HepG2 (cell line): ENCODE data around the gene ARID1A. TPM values are rescaled to one million over a fixed set of nuclear protein-coding genes. Genes with fewer than 3 reads are reported as not detected.

ENCODE experiments used
- AFF4 ChIP-seq: sonication (generic); formaldehyde crosslinking; IDR thresholded peaks from 2 replicates; pipeline ENCODE4 v1.4.0; 2020; ENCODE audit warnings: missing genetic modification reagents
- ATF2 ChIP-seq: sonication (generic); formaldehyde crosslinking; IDR thresholded peaks from 2 replicates; pipeline ENCODE4 v1.4.0; 2020; ENCODE audit warnings: missing genetic modification reagents
- ATF3 ChIP-seq: sonication (generic); formaldehyde crosslinking; IDR thresholded peaks from 2 replicates; pipeline ENCODE4 v1.4.0; 2020; ENCODE audit warnings: missing genetic modification reagents
- CBX5 ChIP-seq: sonication (generic); formaldehyde crosslinking; IDR thresholded peaks from 2 replicates; pipeline ENCODE4 v1.4.0; 2020; ENCODE audit warnings: missing genetic modification reagents, borderline replicate concordance
- HMGA1 ChIP-seq: sonication (generic); formaldehyde crosslinking; conservative IDR thresholded peaks from 2 replicates; pipeline ENCODE4 v1.4.0; 2020; ENCODE audit warnings: missing genetic modification reagents
- HOXD1 ChIP-seq: sonication (generic); formaldehyde crosslinking; IDR thresholded peaks from 2 replicates; pipeline ENCODE4 v1.5.0; 2020; ENCODE audit warnings: missing genetic modification reagents
- KAT7 ChIP-seq: IDR thresholded peaks from 2 replicates; pipeline ENCODE4 v1.6.1; 2018; ENCODE audit warnings: borderline replicate concordance, missing compliant biosample characterization
- MYNN ChIP-seq: sonication (generic); formaldehyde crosslinking; IDR thresholded peaks from 2 replicates; pipeline ENCODE4 v1.4.0; 2020; ENCODE audit warnings: mild to moderate bottlenecking, low read depth, missing genetic modification reagents
- REL ChIP-seq: sonication (generic); formaldehyde crosslinking; conservative IDR thresholded peaks from 2 replicates; pipeline ENCODE4 v1.8.0; 2022; ENCODE audit warnings: mild to moderate bottlenecking, missing genetic modification reagents, moderate library complexity
- RELA ChIP-seq: sonication (generic); formaldehyde crosslinking; IDR thresholded peaks from 2 replicates; pipeline ENCODE4 v1.4.0; 2020; ENCODE audit warnings: missing genetic modification reagents
- SRSF1 ChIP-seq: fragments of 200-400 bp; formaldehyde crosslinking; optimal IDR thresholded peaks from 2 replicates; pipeline ENCODE3; 2017; ENCODE audit warnings: mild to moderate bottlenecking, low read depth, low read length, moderate library complexity
- TIGD3 ChIP-seq: sonication (generic); formaldehyde crosslinking; IDR thresholded peaks from 2 replicates; pipeline ENCODE4 v1.5.1; 2020; ENCODE audit warnings: mild to moderate bottlenecking, missing genetic modification reagents, borderline replicate concordance
- TRIM22 ChIP-seq: fragments of 450-650 bp; IDR thresholded peaks from 2 replicates; pipeline ENCODE4 v1.6.1; 2017
- ZNF317 ChIP-seq: sonication (generic); formaldehyde crosslinking; IDR thresholded peaks from 2 replicates; pipeline ENCODE4 v1.5.0; 2020; ENCODE audit warnings: mild to moderate bottlenecking, missing genetic modification reagents
- ZNF414 ChIP-seq: sonication (generic); formaldehyde crosslinking; IDR thresholded peaks from 2 replicates; pipeline ENCODE4 v1.5.0; 2020; ENCODE audit warnings: missing genetic modification reagents
- ZNF460 ChIP-seq: sonication (generic); formaldehyde crosslinking; IDR thresholded peaks from 2 replicates; pipeline ENCODE4 v1.5.1; 2020; ENCODE audit warnings: missing genetic modification reagents, mild to moderate bottlenecking, borderline replicate concordance
- ZNF746 ChIP-seq: sonication (generic); formaldehyde crosslinking; IDR thresholded peaks from 2 replicates; pipeline ENCODE4 v1.8.0; 2022; ENCODE audit warnings: mild to moderate bottlenecking, missing genetic modification reagents
- polyA plus RNA-seq, 8 experiments: library from polyadenylated mRNA; depleted of rRNA in 3 of 8; stranded (reverse) in 7 of 8; unstranded in 1 of 8; fragments of >200 nt; fragmentation: Illumina TruSeq in 4 of 8; extraction: Trizol in 4 of 8; gene quantifications; 2 replicates each; pipeline versions ENCODE4 v1.2.1 to v1.2.3, GENCODE V29; 2011 to 2016; ENCODE audit warnings: low read depth in 4 of 8, missing spikeins in 1 of 8, mixed read lengths in 1 of 8; ENCODE audit not compliant: insufficient read depth in 1 of 8
- total RNA-seq, 5 experiments: library from RNA; depleted of rRNA; stranded (reverse); fragments of >200 nt; fragmentation: Illumina TruSeq; extraction: Trizol; gene quantifications; 2 replicates each; pipeline ENCODE4 v1.2.3, GENCODE V29; 2016; ENCODE audit warnings: low read depth in 1 of 5
- TF ChIP-seq, protein P1 (sequence below): sonication (generic); formaldehyde crosslinking; IDR thresholded peaks from 2 replicates; pipeline ENCODE4 v1.5.0; 2020; ENCODE audit warnings: mild to moderate bottlenecking, missing genetic modification reagents

Gene ARID1A
- total and polyA plus RNA-seq, 2 of the 13 experiments (the other 11 are each of a cell fraction or from before 2014, with no cell fraction given) = 11.9 to 15.9 TPM

- TF ChIP-seq AFF4 (CRISPR knock-in tag) (no peak), ATF3 (no peak; the same call in 1 of the 2 replicates), ZNF317 (CRISPR knock-in tag) (peak; percentile 74; the same call in 1 of the 2 replicates), REL (CRISPR knock-in tag) (no peak), RELA (CRISPR knock-in tag) (no peak), KAT7 (CRISPR knock-in tag) (no peak), ZNF414 (CRISPR knock-in tag) (no peak), ZNF460 (no peak), CBX5 (no peak), TRIM22 (no peak), ATF2 (no peak; the same call in 1 of the 2 replicates), MYNN (CRISPR knock-in tag) (no peak), ZNF746 (CRISPR knock-in tag) (peak; percentile 85), TIGD3 (no peak), SRSF1 (no peak), HMGA1 (CRISPR knock-in tag) (no peak), HOXD1 (no peak)
- TF ChIP-seq, protein P1, sequence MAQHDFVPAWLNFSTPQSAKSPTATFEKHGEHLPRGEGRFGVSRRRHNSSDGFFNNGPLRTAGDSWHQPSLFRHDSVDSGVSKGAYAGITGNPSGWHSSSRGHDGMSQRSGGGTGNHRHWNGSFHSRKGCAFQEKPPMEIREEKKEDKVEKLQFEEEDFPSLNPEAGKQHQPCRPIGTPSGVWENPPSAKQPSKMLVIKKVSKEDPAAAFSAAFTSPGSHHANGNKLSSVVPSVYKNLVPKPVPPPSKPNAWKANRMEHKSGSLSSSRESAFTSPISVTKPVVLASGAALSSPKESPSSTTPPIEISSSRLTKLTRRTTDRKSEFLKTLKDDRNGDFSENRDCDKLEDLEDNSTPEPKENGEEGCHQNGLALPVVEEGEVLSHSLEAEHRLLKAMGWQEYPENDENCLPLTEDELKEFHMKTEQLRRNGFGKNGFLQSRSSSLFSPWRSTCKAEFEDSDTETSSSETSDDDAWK (CRISPR knock-in tag) = no peak
Observed at GRCh38 chr1:26784023-26784871, 88.4 kb downstream of the ARID1A start (continued).
